ENCODE measurements around the gene SEC16A.

SEC16A gene

DNA sequence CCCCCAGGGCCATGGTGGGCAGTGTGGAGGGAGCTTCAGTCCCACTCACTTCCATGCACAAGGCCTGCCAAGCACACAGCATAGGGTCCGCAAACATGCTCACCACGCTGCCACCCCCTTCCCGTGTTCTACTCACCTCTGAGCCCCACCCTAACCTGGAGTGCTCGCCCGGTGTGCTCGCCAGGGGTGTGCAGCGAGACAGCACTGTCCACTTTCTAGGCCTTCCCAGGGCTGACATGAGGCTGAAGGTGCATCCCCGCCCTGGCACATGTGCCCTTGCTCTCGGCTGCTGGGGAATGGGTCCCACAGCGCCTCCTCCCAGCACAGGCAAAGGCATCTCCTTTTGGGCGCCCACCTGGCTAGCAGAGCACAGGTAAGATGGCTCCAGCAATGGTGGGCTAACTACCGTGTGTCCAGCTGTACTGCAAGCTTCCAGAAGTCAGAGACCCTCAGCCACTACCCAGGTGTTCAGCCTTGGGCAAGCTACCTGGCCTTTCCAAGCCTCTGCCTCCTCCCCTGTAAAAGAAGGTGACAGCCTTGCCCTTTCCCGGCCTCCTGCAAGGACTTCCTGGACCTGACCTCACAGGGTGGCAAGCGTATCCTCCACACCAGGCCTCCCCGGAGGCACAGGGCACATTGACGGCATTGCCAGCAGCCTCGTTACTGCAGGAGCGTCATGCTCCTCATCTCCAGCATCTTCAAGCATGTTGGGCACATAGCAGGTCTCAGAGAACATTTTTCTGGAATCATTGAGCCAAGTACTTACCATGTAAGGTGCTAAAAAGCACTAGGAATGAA, 4.2 kb upstream of the SEC16A start:
- no peak for DNase-seq (ENCODE audit: low read depth)

- DNase-seq (ENCODE audit: low read depth), result no peak
Measured at GRCh38 chr9:136486131-136486530, 3.3 kb upstream of the SEC16A start.

- peak; percentile 82 for DNase-seq (ENCODE audit: low read depth)
Measured at GRCh38 chr9:136485049-136486045, 2.5 kb upstream of the SEC16A start.

DNA sequence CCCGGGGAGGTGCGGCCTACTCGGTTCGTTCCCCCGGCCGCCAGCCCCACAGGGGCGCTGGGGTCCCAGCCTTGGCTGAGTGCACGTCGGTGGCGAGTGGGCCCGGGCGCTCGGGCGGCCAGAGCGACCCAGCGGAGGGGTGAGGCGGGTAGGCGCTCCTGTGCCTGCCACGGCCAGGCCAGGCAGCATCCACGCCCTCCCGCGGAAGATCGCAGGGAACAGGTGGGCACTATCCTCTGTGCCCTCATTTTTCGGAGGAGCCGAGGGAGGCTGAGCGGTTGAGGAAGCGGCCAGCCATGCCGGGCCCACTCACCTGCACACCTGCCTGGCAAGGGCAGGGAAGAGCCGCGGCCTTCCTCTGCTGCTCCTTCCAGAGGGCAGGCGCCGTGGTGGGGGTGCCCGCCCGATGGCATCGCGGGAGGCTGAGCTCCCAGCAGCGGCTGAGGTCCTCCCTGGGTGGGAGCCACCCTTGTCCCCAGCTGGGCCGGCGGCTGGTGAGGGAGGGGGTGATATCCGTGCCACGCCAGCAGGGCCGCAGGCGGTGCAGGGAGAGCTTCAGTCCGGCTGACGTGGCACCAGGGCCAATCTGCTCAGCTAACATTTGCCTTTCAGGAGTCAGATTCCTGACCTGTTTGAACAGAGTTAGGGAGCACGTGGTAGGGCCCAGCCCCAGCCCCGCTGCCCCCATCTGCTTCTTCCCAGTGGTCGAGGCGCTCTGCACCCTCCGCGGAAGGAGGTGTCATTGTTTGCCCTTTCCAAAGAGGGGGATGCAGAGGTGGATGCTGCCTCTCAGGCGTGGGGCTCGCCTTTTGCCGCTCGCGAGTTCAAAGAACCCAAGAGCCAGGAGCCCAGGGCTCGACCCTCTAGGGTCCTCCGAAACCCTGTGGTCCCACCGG, 1.6 kb upstream of the SEC16A start:
- peak; percentile 54 for DNase-seq (ENCODE audit: low read depth)

DNA sequence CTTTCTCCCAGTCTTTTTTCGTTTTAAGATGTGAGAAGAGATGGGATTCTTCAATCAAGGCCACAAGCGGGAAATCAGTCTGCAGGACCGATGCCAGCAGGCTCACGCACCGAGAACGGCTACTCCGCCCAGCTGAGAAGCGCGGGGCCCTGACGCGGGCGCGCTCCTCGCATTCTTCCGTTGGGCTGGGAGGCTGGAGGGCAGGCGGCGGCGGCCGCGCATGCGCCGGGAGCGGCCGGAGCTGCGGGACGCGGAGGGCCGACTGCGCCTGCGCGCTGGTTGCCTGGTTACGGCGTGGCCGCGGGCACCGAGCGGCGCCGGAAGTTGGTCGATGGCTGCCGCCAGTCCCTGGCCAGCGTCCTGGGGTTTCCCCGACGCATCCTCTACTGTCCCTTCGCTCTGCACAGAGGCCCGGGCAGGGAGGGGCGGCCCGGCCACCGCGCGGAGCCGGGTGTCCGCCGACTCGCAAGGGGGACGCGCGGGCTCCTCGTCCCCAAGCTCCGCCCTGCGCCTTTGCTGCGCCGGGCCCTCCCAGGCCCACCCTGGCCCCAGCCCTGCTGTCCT, 831 bp upstream of the SEC16A start:
- peak; percentile 89 for DNase-seq (ENCODE audit: low read depth)

DNA sequence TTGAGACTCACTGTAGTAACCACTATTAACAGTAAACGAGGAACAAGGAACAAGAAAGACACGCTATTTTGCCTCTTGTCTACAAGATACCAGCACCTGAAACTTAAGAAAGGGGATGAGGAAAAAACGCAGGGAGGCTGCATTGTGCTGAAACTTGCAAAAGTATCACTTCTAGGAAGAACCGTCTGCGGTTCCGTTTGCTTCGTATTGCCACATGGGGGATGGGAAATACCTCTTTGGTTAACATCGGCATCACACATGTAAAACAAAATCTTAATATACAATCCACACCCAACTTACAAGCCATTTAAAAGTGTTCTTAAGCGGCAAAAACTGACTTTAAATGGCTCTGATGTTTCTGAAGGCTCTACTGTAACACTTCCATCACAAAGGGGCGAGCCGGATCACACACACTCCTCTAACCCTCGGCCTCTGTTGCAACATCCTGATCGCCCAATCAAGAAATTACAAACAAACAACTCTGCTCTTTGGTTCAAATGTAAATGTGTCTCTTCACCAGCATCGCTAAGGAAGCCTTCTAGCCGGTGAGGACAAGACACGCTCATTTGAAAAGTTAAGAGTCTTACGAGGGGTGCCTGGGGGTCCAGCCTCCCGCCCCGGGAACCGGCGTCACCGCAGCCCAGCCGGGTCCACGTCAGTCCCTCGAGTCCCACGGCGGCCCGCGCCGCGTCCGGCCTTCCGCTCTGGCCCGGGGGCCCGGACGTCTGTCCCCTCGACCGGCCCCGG, 621 bp downstream of the SEC16A start:
- peak; percentile 49 for DNase-seq (ENCODE audit: low read depth)

DNA sequence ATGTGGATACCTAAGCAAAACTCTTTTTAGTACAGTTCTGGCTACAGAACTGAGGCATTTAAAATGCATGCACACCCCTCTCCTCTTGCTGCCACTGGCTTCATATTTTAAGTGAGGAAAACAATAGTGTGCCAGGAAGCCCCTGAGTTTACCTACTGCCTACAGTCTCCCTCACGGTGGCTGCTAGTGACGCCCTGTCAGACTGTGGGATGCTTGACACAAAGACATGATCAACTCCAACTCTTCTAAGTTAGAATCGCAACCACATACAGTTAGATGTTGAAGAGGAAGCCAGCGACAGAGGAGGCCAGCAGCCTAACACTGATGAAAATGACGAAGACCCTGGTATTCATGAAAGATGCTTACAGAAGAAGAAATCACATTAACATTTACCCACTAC, 1.3 kb downstream of the SEC16A start:
- no peak for DNase-seq (ENCODE audit: low read depth)

GRCh38 chr9:136476369-136477150, 6.3 kb downstream of the SEC16A start:
- DNase-seq (ENCODE audit: low read depth), result no peak

GRCh38 chr9:136474974-136475865, 7.6 kb downstream of the SEC16A start:
- DNase-seq (ENCODE audit: low read depth), result no peak

DNA sequence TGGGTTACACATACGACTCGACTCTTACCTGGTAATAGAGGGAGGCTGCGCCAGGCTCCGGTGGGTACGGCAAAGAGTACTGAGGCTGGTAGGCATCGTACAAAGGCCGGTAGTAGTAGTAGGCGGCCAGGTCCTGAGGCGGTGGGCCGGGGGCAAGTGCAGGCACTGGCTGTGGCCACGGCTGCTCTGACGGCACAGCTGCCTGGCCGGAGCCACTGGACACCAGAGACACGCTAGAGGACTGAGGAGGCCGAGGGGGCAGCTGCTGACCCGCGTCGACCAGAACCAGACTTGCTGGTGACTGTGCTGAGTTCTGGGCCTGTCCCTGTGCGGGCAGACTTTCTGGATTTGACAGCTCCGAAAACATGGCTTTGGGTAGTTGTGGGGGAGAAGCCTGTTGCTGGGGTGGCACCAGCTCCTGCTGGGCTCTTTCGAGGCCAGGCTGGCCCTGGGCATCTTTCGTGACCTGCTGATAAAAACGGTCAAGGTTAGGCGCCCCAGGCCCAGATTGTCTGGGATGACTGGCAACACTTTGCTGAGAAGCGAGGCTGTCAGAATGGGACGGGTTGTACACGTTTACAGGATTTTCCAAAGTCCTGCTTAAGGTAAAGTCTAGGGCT, 8.7 kb downstream of the SEC16A start:
- DNase-seq (ENCODE audit: low read depth), result no peak

DNA sequence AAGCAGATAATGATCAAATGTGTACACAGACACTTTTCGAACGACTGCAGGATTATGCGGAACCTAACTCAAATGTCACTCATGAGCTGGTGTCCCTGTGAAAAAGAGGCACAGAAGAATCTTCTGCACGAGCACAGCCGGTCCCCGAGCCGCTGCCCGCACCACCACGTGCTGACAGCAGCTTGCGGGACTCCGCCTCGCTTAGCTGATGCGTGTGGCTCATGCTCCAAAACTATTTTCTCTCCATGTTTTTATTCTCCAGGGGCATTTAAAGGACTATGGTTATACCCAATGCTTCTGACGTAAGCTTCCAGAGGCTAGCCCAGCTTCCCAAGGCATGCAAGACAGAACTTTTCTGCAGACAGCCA, 9.5 kb downstream of the SEC16A start:
- no peak for DNase-seq (ENCODE audit: low read depth)

GRCh38 chr9:136472640-136473353, 10.0 kb downstream of the SEC16A start:
- no peak for DNase-seq (ENCODE audit: low read depth)

- no peak for DNase-seq (ENCODE audit: low read depth)
Measured at GRCh38 chr9:136471802-136472487, 10.9 kb downstream of the SEC16A start.

DNA sequence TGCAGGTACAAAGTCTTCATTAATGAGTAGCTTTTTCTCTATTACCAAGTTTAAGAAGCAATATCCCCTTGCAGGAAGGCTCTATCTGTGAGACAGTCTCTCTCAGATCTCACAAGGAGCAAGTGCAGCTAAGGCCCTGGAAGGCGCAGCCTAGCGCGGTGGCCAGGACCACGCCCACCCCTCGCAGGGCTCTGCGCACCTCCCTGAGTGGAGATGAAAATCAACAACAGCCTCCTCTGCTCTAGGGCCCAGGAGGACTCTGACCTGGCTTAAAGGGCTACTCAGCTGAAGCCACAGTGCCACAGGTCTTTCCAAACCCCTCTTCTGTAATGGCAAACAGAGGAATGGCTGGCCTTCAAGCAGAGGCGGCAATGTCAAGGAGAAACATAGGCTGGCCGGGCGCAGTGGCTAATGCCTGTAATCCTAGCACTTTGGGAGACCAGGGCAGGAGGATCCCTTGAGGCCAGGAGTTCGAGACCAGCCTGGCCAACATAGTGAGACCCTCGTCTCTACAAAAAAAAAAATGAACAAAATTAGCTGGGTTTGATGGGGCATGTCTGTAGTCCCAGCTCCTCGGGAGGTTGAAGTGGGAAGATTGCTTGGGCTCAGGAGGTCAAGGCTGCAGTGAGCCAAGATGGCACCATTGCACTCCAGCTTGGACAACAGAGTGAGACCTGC, 11.9 kb downstream of the SEC16A start:
- DNase-seq (ENCODE audit: low read depth), result no peak

- no peak for DNase-seq (ENCODE audit: low read depth)
Measured at GRCh38 chr9:136470356-136470755, 12.5 kb downstream of the SEC16A start.

DNA sequence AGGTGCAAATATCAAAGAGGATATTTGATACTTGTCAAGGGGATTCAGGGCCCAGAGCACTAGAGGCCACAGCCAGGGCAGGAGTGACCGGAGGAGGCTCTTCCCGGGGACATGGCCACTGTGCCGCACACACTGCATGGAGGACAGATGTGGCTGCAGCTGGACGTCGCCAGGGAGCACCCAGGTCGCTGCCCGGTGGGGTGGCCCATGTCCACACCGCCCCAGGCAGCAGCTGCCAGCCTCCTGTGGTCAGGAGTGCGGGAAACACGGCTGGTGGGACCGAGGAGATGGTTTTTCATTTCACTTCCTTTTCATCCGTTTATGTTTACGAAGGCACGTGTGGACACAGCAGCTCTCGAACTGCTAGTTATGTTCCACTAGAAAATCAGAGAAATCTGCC, 15.1 kb downstream of the SEC16A start:
- no peak for DNase-seq (ENCODE audit: low read depth)

DNA sequence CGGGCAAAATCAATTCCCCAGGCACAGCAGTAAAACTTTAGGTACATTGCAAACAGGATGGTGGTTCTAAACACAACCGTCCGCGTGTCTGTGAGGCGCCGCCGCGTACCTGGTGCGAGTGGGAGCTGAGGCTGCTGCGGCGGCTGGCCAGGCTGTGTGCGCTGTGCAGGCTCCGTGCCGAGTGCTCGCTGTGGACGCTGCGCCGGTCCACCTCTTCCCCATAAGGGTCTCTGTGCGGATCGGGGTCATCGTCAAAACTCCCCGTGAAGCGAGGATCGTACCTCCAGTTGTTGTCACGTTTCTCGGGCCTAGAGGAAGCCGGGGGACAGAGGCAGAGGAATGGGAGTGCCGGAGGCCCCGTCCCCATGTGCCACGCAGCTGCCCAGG, 16.7 kb downstream of the SEC16A start:
- DNase-seq (ENCODE audit: low read depth), result no peak

Data from ELR (cell line).